GM21717 (cell line): Measurements from ENCODE around the gene PPM1A.

Experiments used
- ATAC-seq: cut with Tn5 transposase; IDR thresholded peaks from one replicate; pipeline ENCODE4 v1.9.1; 2021; ENCODE audit warnings: mild to moderate bottlenecking, moderate library complexity; ENCODE audit not compliant: unreplicated experiment

The PPM1A gene

GRCh38 chr14:60257865-60258264, 8.8 kb downstream of the PPM1A start:
- ATAC-seq: no peak

GRCh38 chr14:60265163-60265562, 16.1 kb downstream of the PPM1A start:
- ATAC-seq: no peak

GRCh38 chr14:60266021-60266937, 17.3 kb downstream of the PPM1A start:
- no peak for ATAC-seq

GRCh38 chr14:60272177-60272576, 23.2 kb downstream of the PPM1A start:
- no peak for ATAC-seq

GRCh38 chr14:60273956-60274355, 24.9 kb downstream of the PPM1A start:
- no peak for ATAC-seq

GRCh38 chr14:60274448-60274847, 25.4 kb downstream of the PPM1A start:
- no peak for ATAC-seq

GRCh38 chr14:60275932-60276331, 26.9 kb downstream of the PPM1A start:
- no peak for ATAC-seq

GRCh38 chr14:60276347-60276746, 27.3 kb downstream of the PPM1A start:
- no peak for ATAC-seq

- no peak for ATAC-seq
Observed at GRCh38 chr14:60277605-60278190, 28.7 kb downstream of the PPM1A start.

- ATAC-seq: no peak
Observed at GRCh38 chr14:60278350-60278749, 29.3 kb downstream of the PPM1A start.

GRCh38 chr14:60287452-60287851, 38.4 kb downstream of the PPM1A start:
- no peak for ATAC-seq

GRCh38 chr14:60288279-60288678, 39.3 kb downstream of the PPM1A start:
- ATAC-seq: no peak

- no peak for ATAC-seq
Observed at GRCh38 chr14:60294411-60295069, 45.5 kb downstream of the PPM1A start.

- ATAC-seq: no peak
Observed at GRCh38 chr14:60300019-60300418, 51.0 kb downstream of the PPM1A start.

- no peak for ATAC-seq
Observed at GRCh38 chr14:60301685-60302084, 52.7 kb downstream of the PPM1A start.

- ATAC-seq: no peak
Observed at GRCh38 chr14:60302663-60303062, 53.6 kb downstream of the PPM1A start.

GRCh38 chr14:60303745-60304144, 54.7 kb downstream of the PPM1A start:
- ATAC-seq: no peak

GRCh38 chr14:60304509-60304908, 55.5 kb downstream of the PPM1A start:
- ATAC-seq: no peak

- ATAC-seq: no peak
Observed at GRCh38 chr14:60309867-60310552, 61.0 kb downstream of the PPM1A start.

GRCh38 chr14:60311417-60311816, 62.4 kb downstream of the PPM1A start:
- no peak for ATAC-seq

GRCh38 chr14:60313093-60313492, 64.1 kb downstream of the PPM1A start:
- no peak for ATAC-seq
